HepG2 (cell line): ENCODE results near the gene GPR156. TPM values are rescaled to one million over a fixed set of nuclear protein-coding genes. Genes with fewer than 3 reads are reported as not detected.

Experiments used
- ASH2L ChIP-seq: fragments of 300-600, 200-600 bp; sonication (generic); IDR thresholded peaks from 2 replicates; pipeline ENCODE4 v1.7.0; 2017; ENCODE audit warnings: low read depth, mild to moderate bottlenecking, moderate library complexity, mixed read lengths, low read length; ENCODE audit not compliant: insufficient read length
- DDIT3 ChIP-seq: sonication (generic); formaldehyde crosslinking; IDR thresholded peaks from 2 replicates; pipeline ENCODE4 v1.4.0; 2020; ENCODE audit warnings: mild to moderate bottlenecking, missing genetic modification reagents
- HMG20A ChIP-seq: IDR thresholded peaks from 2 replicates; pipeline ENCODE4 v1.6.1; 2016; ENCODE audit warnings: borderline replicate concordance
- IRX3 ChIP-seq: sonication (generic); formaldehyde crosslinking; IDR thresholded peaks from 2 replicates; pipeline ENCODE4 v1.8.1; 2023; ENCODE audit warnings: mild to moderate bottlenecking, low read depth, missing genetic modification reagents, borderline replicate concordance
- KDM5B ChIP-seq: sonication (generic); formaldehyde crosslinking; IDR thresholded peaks from 2 replicates; pipeline ENCODE4 v1.4.0; 2020; ENCODE audit warnings: missing genetic modification reagents, mild to moderate bottlenecking, borderline replicate concordance
- MLLT10 ChIP-seq: sonication (generic); formaldehyde crosslinking; IDR thresholded peaks from 2 replicates; pipeline ENCODE4 v1.4.0; 2020; ENCODE audit warnings: missing genetic modification reagents
- NFYB ChIP-seq: sonication (generic); formaldehyde crosslinking; IDR thresholded peaks from 2 replicates; pipeline ENCODE4 v1.4.0; 2020; ENCODE audit warnings: missing genetic modification reagents
- NR2C2 ChIP-seq: sonication (generic); formaldehyde crosslinking; IDR thresholded peaks from 2 replicates; pipeline ENCODE4 v1.4.0; 2020; ENCODE audit warnings: missing genetic modification reagents, mild to moderate bottlenecking, moderate library complexity, borderline replicate concordance
- PPARG ChIP-seq: conservative IDR thresholded peaks from 2 replicates; pipeline ENCODE4 v1.6.1; 2016; ENCODE audit warnings: missing biosample characterization, missing genetic modification reagents
- RNF2 ChIP-seq: fragments of 450-650 bp; conservative IDR thresholded peaks from 2 replicates; pipeline ENCODE4 v1.6.1; 2016; ENCODE audit warnings: low read depth
- RXRB ChIP-seq: IDR thresholded peaks from 2 replicates; pipeline ENCODE4 v1.6.1; 2016; ENCODE audit warnings: borderline replicate concordance, missing genetic modification reagents, missing compliant biosample characterization
- SYNCRIP ChIP-seq: fragments of 200-400 bp; formaldehyde crosslinking; IDR thresholded peaks from 2 replicates; pipeline ENCODE4 v1.6.1; 2018; ENCODE audit warnings: mild to moderate bottlenecking, low read depth, low read length; ENCODE audit not compliant: insufficient read depth
- TBP ChIP-seq: sonication (generic); formaldehyde crosslinking; IDR thresholded peaks from 2 replicates; pipeline ENCODE4 v1.5.0; 2020; ENCODE audit warnings: missing genetic modification reagents
- ZGPAT ChIP-seq: IDR thresholded peaks from 2 replicates; pipeline ENCODE4 v1.6.1; 2016; ENCODE audit warnings: mild to moderate bottlenecking
- ZNF12 ChIP-seq: sonication (generic); formaldehyde crosslinking; IDR thresholded peaks from 2 replicates; pipeline ENCODE4 v1.5.0; 2020; ENCODE audit warnings: missing genetic modification reagents
- ZNF232 ChIP-seq: sonication (generic); formaldehyde crosslinking; IDR thresholded peaks from 2 replicates; pipeline ENCODE4 v1.4.0; 2020; ENCODE audit warnings: missing genetic modification reagents, borderline replicate concordance
- ZNF292 ChIP-seq: sonication (generic); formaldehyde crosslinking; IDR thresholded peaks from 2 replicates; pipeline ENCODE4 v1.8.1; 2022; ENCODE audit warnings: mild to moderate bottlenecking, low read depth, missing genetic modification reagents, borderline replicate concordance
- ZNF430 ChIP-seq: sonication (generic); formaldehyde crosslinking; IDR thresholded peaks from 2 replicates; pipeline ENCODE4 v1.9.0; 2021; ENCODE audit warnings: mild to moderate bottlenecking, missing genetic modification reagents
- ZNF570 ChIP-seq: sonication (generic); formaldehyde crosslinking; IDR thresholded peaks from 2 replicates; pipeline ENCODE4 v1.4.0; 2020; ENCODE audit warnings: mild to moderate bottlenecking, missing genetic modification reagents, borderline replicate concordance
- ZNF609 ChIP-seq: sonication (generic); formaldehyde crosslinking; IDR thresholded peaks from 2 replicates; pipeline ENCODE4 v1.4.0; 2020; ENCODE audit warnings: mild to moderate bottlenecking, missing genetic modification reagents, borderline replicate concordance
- ZNF672 ChIP-seq: sonication (generic); formaldehyde crosslinking; IDR thresholded peaks from 2 replicates; pipeline ENCODE4 v1.8.1; 2022; ENCODE audit warnings: missing genetic modification reagents
- ZNF761 ChIP-seq: sonication (generic); formaldehyde crosslinking; conservative IDR thresholded peaks from 2 replicates; pipeline ENCODE4 v1.4.0; 2020; ENCODE audit warnings: mild to moderate bottlenecking, missing genetic modification reagents
- ZNF770 ChIP-seq: sonication (generic); formaldehyde crosslinking; IDR thresholded peaks from 2 replicates; pipeline ENCODE4 v1.5.0; 2020; ENCODE audit warnings: mild to moderate bottlenecking, missing genetic modification reagents
- polyA plus RNA-seq, 8 experiments: library from polyadenylated mRNA; depleted of rRNA in 3 of 8; stranded (reverse) in 7 of 8; unstranded in 1 of 8; fragments of >200 nt; fragmentation: Illumina TruSeq in 4 of 8; extraction: Trizol in 4 of 8; gene quantifications; 2 replicates each; pipeline versions ENCODE4 v1.2.1 to v1.2.3, GENCODE V29; 2011 to 2016; ENCODE audit warnings: low read depth in 4 of 8, missing spikeins in 1 of 8, mixed read lengths in 1 of 8; ENCODE audit not compliant: insufficient read depth in 1 of 8
- total RNA-seq, 5 experiments: library from RNA; depleted of rRNA; stranded (reverse); fragments of >200 nt; fragmentation: Illumina TruSeq; extraction: Trizol; gene quantifications; 2 replicates each; pipeline ENCODE4 v1.2.3, GENCODE V29; 2016; ENCODE audit warnings: low read depth in 1 of 5

Gene GPR156
- total and polyA plus RNA-seq, 2 of the 13 experiments (the other 11 are each of a cell fraction or from before 2014, with no cell fraction given): not detected

GRCh38 chr3:120274739-120275167 is 10.3 kb downstream of the GPR156 start (continued):
- TF ChIP-seq ZNF761 (CRISPR knock-in tag): no peak
- TF ChIP-seq ZNF570 (CRISPR knock-in tag): no peak
- TF ChIP-seq KDM5B: 0 out of 2 replicates have a peak, but pooled peaks have one; percentile 29
- 0 out of 2 replicates have a peak, but pooled peaks have one; percentile 18 for TF ChIP-seq PPARG (CRISPR knock-in tag)
- no peak for TF ChIP-seq SYNCRIP
- TF ChIP-seq DDIT3: no peak
- peak; percentile 21; the same call in 1 of the 2 replicates for TF ChIP-seq ZNF12 (CRISPR knock-in tag)
- TF ChIP-seq ZNF430: peak; percentile 77; the same call in 1 of the 2 replicates
- peak; percentile 93 for TF ChIP-seq ZGPAT (CRISPR knock-in tag)
- TF ChIP-seq HMG20A (CRISPR knock-in tag): peak; percentile 95; the same call in 1 of the 2 replicates
- no peak for TF ChIP-seq ASH2L
- TF ChIP-seq RXRB: peak; percentile 89
- no peak for TF ChIP-seq MLLT10 (CRISPR knock-in tag)
- 0 out of 2 replicates have a peak, but pooled peaks have one; percentile 31 for TF ChIP-seq ZNF770 (CRISPR knock-in tag)
- peak; percentile 67; the same call in 1 of the 2 replicates for TF ChIP-seq NR2C2 (CRISPR knock-in tag)
- peak; percentile 81 for TF ChIP-seq RNF2
- no peak for TF ChIP-seq TBP
- no peak for TF ChIP-seq ZNF672
- TF ChIP-seq ZNF609 (CRISPR knock-in tag): peak; percentile 92
- peak; percentile 18; the same call in 1 of the 2 replicates for TF ChIP-seq ZNF292 (CRISPR knock-in tag)
- peak; percentile 28; the same call in 1 of the 2 replicates for TF ChIP-seq ZNF232 (CRISPR knock-in tag)
- peak; percentile 54 for TF ChIP-seq NFYB (CRISPR knock-in tag)
- TF ChIP-seq IRX3 (CRISPR knock-in tag): no peak
